GM19043 (cell line): Measurements from ENCODE around the gene ARHGAP1.

ENCODE experiments used
- ATAC-seq: cut with Tn5 transposase; IDR thresholded peaks from one replicate; pipeline ENCODE4 v1.9.1; 2021; ENCODE audit warnings: low read depth; ENCODE audit not compliant: unreplicated experiment

The ARHGAP1 gene

GRCh38 chr11:46700241-46701077 is at the start of gene ARHGAP1, which contains the start of gene ZNF408:
Gene ARHGAP1 (minus strand): TSS chr11:46700619. CDS start chr11:46696107, 4,512 bp downstream.
Gene ZNF408 (plus strand): TSS chr11:46701031. CDS start chr11:46701048, 17 bp downstream.
- peak; percentile 93 for ATAC-seq

DNA sequence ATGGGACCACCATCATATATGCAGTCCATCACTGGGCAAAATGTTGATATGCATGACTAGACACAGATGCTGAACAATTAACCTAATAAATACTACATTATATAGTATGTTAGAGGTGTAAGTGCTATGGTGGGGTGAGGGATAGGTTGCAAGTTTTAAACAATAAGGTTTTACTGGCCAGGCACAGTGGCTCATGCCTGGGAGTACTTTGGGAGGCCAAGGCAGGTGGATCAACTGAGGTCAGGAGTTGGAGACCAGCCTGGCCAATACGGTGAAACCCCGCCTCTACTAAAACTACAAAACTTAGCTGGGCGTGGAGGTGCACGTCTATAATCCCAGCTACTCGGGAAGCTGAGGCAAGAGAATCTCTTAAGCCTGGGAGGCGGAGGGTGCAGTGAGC is 46.7 kb upstream of the ARHGAP1 start:
- no peak for ATAC-seq

GRCh38 chr11:46745995-46746394 is 45.6 kb upstream of the ARHGAP1 start:
- no peak for ATAC-seq

DNA sequence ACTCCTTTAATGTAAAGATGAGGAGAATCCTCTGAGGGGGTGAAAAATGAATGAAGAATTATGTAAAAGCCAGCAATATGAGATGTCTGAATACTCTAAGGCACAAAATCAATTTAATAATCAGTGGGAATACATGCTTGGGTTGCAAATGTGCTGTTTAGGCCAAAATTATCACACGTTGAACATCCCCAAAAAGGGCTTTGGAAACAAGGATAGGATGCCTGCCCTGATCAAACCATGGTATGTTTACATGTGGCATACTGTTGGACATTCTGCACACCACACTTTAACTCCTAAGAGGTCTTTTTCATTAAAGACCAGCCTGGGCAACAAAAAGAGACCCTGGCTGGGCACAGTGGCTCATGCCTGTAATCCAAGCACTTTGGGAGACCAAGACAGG is 44.9 kb upstream of the ARHGAP1 start:
- no peak for ATAC-seq

DNA sequence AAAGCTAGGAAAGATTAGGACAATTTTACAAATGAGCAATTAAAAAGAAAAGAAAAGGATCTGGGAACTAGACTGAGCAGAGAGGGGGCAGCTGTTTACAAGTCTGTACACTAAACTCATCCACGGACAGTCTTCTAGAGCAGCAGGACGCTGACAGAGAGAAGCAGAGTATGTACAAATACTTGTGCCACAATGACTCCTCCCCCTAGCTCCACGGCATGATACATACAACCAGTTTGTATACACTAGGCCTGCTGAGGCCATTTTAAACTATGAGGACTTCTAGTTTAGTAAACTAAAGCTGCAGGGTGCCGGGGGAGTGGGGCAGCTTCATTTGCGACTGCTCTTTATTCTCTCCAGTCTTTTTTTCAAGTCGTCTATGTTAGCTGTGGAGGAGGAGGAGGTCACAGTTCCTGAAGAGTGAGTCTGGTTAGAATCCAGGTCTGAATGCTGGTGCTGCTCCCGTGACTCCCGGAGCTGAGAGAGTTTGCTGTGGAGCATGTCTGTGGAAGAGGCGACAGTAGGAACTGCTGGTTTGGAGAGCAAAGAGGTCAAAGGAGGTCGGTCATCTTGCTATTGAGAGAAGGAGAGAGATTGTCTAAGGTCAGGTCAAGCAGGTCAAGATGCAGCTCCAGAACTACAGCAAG is 43.4 kb upstream of the ARHGAP1 start:
- ATAC-seq, result no peak

DNA sequence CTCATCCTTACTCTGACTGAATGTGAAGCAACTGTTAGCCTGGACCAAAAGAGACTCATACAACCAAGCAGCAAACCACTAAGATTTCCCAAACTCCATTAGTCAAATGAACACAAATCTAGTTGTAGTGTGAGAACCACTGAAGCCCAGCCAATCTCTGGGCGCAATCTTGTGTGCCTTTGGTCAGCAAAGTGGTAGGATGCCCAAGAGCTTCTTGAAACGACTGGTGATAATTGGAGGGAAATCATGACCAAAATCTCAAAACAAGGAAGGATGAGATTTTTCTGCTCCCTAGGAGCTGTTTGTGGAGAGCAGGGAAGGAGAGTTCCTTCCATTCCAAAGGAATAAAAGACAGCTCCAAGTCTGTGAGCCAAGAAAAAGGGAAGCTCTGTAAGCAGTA is 42.6 kb upstream of the ARHGAP1 start:
- no peak for ATAC-seq

DNA sequence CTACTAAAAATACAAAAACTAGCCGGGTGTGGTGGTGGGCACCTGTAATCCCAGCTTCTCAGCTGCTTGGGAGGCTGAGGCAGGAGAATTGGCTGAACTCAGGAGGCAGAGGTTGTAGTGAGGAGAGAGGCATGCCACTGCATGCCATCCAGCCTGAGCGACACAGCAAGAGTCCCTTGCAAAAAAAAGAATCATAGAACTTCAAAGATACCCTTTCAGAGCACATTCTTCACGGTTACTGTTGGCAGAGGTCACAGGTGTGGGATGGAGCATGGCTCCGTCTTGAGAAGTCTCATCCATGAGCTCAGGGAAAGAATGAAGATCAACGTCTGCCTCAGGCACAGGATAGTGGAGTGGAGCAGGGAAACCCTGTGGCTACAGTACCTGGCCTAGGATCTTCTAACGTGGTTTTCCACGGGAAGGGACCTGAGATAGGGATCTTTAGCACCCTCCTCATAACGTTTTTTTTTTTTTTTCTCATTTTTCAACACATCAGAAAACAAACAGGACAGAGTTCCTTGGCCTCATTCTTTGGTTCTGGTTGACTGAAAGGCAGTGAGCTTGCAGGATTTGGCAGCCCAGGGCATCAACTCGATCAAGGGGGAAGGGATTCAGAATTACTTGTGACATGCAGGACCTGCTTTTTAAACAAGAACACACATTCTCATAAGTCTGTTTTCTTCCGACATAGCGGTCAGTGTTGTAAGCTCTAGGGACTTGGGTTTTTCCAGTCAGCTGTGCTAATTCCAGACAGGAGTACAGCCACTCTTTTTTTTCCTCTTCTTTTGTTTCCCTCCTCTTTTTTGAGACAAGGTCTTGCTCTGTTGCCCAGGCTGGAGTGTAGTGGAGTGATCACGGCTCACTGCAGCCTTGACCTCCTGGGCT is 41.4 kb upstream of the ARHGAP1 start:
- no peak for ATAC-seq

GRCh38 chr11:46738887-46739286 is 38.5 kb upstream of the ARHGAP1 start:
- ATAC-seq, result no peak

- no peak for ATAC-seq
Observed at GRCh38 chr11:46737699-46738098, 37.3 kb upstream of the ARHGAP1 start.

DNA sequence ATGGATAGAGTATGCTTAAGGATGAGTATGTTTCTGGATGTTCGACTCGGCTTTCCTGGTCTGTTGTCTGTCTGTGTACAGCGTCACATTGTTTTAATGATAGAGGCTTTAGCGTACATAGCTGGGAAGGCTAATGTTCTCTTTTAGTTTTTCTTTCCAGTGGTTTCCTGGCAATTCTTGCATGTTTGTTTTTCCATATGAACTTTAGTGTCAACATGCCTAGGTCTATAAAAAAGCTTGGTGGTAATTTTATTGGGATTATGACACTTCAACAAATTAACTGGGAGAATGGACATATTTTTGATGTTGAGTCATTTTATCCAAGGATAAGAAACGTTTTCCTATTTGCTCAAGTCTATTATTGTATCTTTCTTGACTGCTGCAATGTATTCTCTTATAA is 36.2 kb upstream of the ARHGAP1 start:
- ATAC-seq, result no peak

GRCh38 chr11:46736146-46736545 is 35.7 kb upstream of the ARHGAP1 start:
- ATAC-seq, result no peak

DNA sequence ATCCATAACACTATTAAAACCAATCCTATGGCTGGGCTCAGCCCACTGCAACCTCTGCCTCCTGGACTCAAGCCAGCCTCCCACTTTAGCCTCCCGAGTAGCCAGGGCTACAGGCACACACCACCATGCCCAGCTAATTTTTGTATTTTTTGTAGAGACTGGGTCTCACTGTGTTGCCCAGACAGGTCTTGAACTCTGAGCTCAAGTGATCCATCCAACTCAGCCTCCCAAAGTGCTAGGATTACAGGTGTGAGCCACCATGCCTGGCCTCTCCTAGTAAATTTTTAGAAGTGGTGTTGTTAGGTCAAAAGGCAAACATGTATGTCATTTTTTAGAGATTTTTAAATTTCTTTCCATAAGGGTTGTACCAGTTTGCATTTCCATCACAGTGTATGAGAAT is 32.8 kb upstream of the ARHGAP1 start:
- no peak for ATAC-seq

DNA sequence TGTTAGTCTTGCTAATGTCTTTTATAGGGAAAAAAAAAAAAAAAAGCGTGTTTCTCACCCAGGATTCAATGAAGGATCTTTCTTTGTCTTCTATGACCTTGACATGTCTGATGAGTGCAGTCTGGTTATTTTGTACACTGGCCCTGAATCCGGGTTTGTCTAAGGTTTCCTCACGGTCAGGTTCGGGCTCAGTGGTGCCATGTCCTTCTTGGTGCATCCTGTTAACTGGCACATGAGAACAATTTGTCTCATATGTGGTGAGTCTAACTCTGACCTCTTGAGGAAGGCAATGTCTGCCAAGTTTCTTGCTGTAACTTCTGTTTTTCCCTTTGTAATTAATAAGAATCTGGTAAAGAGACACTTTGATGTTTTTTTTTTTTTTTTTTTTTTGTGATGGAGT is 31.1 kb upstream of the ARHGAP1 start:
- no peak for ATAC-seq

GRCh38 chr11:46729110-46730027 is 28.9 kb upstream of the ARHGAP1 start:
- ATAC-seq, result no peak

GRCh38 chr11:46728659-46729040 is 28.2 kb upstream of the ARHGAP1 start:
- no peak for ATAC-seq

DNA sequence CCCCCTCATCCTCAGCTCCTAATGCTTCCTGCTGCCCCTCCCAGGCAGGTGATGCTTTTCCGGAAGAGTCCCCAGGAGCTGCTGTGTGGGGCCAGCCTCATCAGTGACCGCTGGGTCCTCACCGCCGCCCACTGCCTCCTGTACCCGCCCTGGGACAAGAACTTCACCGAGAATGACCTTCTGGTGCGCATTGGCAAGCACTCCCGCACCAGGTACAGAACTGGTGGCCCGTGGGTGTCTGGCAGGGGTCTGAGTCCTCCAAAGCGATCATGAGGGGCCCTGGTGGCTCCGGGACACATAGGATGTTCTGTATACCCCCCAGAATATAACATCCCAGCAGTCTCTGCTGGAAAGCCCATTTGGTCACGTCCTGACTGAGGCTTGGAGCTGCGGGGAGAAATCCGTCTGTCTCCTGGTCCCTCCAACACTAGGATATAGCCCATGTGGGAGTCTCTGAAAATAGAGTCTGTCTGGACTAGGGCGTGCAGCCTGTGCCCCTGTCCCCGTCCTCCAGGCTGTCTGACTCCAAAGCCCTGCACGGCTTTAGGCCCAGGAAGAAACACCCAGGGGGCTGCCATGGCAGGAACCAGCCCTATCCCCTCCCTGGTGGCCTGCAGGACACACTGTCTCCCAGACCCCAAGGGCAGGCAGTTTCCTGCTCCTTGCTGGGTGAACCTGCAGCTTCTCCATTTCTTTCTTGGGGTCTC is 27.7 kb upstream of the ARHGAP1 start:
- ATAC-seq, result no peak

- no peak for ATAC-seq
Observed at GRCh38 chr11:46726206-46726862, 25.9 kb upstream of the ARHGAP1 start.

DNA sequence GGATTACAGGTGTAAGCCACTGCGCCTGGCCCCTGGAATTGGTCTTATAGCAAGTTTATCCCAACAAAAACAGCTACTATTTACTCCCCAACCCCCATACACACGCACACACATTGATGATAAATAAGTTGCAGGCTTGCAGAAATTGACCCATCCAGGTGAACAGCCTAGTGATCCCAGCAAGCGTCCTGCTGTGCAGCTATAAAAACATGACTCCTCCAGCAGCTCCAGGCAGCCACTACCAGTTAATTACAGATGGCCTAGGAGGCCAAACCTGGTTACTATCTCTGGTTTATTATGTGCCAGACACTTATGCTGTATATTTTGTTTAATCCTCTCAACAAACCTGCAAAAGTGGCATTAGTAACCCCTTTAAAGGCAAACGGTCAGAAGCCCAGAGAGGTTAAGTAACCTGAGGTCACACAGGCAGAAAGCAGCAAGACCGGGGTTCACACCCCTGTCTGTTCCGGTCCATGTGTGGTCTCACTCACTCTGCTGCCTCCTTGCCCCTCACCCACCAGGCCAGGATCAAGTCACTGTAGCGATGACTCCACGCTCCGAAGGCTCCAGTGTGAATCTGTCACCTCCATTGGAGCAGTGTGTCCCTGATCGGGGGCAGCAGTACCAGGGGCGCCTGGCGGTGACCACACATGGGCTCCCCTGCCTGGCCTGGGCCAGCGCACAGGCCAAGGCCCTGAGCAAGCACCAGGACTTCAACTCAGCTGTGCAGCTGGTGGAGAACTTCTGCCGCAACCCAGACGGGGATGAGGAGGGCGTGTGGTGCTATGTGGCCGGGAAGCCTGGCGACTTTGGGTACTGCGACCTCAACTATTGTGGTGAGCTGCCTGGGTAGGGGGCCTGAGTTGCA is 25.2 kb upstream of the ARHGAP1 start:
- no peak for ATAC-seq
